ENCODE results near the gene DKC1.

Gene DKC1

DNA sequence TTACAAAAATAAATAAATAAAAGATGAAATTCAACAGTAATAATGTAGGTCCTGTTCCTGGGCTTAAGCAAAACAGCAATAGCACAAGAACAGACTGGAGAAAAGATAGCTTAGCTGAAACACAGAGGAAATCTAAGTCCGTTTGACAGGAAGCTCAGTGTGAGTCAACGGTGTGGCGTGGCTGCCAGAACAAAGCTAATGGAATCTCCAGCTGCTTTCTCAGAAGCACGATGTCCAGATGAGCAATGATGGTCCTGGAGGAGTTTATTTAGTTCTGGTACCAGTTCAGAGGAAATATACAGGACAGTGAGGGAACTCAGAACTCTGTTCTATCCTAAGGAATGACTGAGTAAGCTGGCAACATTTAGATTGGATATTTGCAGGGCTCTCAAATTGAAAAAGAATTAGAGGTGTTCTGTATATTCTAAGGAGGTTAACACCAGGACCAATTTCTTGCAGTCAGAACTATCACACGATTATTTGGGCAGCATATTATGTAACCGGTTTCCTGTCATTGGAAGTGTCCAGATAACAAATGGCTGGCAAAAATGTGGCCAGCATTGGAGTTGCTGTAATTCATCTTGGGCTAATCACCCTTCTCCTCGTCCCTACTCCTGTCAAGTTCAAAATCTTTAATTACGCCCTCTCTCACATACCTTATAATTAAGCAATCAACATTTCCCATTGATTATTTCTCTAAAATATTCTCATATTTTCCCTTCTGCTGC, 24.5 kb upstream of the DKC1 start:
- peak; percentile 42 for DNase-seq

DNA sequence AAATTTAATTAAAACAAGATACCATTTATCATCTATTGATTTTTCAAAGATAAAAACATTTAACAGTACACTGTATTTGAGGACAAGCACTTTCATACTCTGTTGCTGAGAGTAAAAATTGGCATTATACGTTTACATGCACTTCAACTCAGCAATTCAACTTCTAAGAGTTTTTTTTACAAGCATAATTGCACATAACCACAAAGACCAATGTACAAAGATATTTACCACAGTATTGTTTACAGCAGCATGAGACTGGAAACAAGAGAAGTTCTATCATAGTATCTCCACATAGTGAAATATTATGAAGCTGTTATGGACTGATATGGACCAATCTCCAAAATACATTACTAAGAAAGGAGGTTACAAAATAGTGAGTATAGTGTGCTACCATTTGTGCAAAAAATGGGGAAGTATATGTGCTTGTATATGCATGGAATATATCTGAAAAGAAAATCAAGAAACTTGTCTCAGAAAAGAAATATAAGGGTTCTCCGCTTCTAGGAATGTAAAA, 22.7 kb upstream of the DKC1 start:
- no peak for DNase-seq

DNA sequence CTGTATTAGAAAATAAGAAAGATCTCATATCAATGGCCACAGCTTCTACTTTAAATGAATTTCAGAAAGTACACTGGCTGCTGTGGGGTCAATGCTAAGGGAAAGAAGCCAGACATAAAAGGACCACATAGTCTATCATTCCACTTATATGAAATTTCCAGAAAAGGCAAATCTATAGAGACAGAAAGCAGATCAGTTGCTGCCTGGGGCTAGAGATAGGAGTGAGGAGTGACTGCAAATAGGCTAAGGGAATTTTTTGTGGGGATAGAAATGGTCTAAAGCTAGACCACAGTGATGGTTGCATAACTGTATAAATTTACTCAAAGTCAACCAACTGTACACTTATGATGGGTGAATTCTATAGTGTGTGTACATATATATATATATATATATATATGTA, 20.1 kb upstream of the DKC1 start:
- no peak for DNase-seq

DNA sequence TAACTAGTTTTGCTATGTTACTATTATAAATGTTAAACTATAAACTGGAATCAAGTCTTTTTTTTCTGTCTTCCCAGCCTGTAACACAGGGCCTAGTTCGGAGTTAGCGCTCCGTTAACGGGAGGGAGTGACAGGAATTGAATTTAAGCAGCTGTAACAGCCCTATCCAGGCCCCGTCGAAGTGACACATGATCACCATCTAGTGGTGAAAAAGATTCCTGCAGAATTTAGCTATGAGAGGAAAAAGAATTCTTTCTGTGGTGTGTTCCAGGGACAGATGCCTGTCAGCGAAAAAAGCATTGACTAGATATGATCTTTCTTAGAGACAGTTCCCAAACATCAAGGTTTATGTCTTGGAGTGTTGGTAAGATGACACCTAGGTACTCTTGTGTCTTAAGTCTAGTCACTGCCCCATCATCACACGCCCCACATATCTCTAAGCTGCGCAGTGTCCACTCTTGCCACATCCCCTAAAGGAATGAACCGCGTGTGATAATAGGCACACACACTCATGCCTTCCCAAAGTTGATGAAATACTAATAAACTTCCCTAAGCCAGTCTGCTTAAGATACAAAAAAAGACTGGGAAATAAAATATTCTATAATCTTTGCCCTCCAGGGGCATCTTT, 13.8 kb upstream of the DKC1 start:
- DNase-seq = peak; percentile 40

DNA sequence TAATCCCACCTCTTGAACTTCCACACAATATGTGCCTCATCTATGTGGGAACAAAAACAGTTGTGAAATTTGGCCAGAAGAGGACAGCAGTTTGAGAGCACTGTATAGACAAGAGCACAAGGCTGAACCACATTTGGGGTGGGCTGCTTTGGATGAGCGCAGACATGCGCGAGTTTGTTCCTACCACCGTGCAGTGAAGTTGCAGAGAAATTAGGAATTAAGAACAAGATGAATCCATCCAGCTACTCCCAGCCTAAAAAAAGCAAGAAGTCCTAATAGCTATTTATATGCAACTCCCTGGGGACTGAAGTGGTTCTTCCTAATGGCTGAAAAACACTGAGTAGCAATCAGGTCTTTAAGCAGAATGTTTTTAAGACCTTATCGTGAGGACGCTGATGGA, 12.8 kb upstream of the DKC1 start:
- DNase-seq = no peak

DNA sequence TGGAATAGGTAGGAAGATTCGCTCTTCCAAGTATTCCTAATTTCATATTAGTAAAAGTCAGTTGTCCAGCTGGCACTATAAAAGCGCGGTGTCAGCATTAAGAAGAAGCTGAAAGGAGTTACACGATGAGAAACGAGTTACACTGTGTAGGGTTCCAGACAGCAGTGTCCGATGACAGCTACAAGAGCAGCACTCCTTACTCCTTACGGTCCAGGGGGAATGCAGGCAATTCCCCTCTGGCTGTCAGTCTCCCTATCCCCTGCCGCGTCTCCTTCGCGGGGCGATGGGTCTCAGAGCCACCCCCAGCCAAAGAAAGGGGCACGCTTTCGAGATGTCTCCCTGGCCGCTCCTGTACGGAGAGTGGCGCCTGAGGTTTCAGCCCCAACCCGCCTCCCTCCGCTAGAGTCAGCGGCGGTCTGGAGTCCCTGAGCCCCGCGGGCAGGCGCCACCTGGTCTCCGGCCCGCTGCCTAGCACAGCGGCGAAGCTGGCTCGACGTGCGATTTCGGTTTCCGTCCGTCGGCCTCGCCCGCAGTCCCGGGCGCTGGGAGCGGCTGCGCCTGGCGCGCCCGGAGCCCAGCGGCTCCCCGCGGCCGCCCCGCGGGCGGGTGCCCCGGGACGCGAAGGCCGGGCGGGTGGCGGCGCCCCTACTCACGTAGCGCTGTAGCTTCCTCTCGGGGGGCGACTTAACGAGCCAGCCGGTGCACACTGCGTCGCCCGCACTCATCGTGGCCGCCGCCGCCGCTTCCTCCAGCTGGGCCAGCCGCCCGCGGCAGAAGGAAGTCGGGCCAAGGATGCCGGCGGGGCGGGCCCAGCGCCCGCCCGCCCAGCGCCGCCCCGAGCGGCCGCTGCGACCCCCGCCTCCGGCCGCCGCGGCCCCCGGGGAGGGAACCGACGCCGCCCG, 12.1 kb upstream of the DKC1 start, which contains the start of gene GAB3:
TSS of gene GAB3 (minus strand) at position 777 of the 902 bp plus-strand sequence. CDS start at position 725, 52 bp downstream.
- peak; percentile 60 for DNase-seq

DNA sequence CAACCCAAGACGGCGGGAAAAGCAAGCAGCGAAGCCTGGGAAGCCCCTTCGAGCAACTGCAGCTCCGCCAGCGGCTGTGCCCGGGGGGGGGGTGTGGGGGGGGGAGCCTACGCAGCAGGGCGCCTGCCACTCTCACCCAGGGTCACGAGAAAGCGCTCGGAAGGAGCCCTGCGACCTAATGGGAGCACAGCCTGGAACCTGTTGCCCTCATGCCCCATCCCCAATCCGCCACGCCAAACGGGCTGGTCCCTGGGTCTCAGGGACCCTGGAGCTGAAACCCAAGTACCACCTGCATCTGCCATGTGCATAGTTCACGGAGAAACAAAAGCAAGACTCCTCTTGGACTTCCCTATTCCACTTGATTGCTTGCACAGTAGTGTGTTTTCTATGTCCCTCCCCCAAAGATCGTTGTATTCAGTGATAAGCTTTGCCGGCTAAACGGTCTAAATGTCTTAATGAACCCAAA, 11.4 kb upstream of the DKC1 start:
- no peak for DNase-seq

DNA sequence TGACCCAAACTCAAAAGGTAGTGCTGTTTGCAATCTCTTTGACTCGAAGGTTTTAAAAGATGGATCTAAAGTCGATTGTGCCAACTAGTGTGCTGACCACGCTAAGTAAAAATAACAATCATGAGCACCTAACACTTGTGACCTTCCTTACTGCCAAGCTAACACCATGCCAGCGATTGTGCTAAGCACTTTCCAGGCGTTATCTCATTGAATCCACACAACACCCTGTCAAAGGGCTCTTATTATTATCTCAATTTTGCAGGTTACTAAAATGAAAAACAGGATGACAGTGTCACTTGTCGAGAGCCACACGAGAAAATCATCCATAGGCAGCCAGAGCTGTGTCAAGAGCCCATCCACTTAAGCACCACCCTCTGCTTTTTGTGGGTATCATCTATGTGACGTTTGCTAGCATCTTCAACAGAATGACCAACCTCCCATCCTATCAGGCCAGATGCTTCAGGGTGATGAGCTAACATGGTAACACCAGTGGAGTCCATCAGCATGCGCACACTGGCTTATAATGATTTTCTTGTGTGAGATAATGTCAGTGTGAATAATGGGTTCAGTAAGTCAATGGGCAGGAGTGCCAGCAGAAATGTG, 10.9 kb upstream of the DKC1 start:
- no peak for DNase-seq

DNA sequence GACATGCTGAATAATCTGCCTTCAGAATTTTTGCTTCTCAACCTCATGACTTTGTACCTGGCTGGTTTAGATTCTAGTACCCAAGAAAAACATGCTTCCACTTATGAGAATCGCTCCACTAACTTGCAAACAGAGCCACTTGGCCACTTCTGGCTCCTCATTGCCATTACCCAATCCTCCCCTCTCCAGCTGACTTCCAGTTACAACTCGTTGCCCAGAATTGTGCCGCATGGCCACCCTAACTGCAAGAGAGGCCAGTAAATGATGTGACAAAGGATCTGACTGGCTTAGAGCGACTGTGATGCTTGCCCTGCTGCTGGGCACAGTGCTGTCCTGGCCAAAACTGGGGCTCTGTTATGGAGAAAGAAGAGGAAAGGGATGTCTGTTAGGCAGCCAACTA, 4.0 kb upstream of the DKC1 start:
- DNase-seq = no peak

DNA sequence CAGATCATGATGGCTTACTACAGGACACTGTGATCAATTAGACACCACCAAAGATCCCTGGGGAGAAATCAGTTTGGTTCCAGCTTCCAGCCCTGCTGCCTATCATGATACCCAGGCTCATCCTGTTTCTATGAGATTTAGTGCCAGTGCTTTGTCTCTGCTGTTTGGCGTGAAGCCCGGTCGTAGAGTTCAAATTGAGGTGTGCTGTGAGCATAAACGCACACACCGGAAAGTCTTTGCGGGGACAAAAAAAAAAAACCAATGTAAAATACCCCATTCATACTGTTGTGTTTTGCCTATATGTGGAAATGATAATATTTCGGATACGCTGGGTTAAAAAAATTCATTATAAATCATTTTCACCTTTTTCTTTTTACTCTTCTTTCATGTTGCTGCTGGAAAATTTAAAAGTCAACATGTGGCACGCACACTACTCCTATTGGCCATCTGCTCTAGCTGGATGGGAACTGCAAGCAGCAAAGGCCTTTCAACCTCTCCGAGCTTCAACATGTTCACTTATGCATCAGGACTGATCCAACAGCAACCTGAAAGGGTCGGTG, 607 bp upstream of the DKC1 start:
- no peak for DNase-seq

DNA sequence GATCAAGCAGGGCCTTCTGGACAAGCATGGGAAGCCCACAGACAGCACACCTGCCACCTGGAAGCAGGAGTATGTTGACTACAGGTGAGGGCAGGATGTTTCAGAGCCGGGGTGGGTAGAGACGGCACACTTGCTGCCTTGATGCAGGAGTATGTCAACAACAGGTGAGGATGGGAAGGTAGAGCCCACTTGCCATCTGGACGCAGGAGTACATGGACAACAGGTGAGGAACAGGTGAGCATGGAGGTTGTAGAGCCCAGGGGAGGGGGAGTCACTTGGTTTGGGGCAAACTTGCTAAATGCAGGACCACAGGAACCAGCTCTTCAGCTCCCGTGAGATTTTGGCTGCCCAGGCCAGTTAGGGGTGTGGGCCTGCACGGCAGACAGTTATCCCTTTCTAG, 12.0 kb downstream of the DKC1 start:
- no peak for DNase-seq

DNA sequence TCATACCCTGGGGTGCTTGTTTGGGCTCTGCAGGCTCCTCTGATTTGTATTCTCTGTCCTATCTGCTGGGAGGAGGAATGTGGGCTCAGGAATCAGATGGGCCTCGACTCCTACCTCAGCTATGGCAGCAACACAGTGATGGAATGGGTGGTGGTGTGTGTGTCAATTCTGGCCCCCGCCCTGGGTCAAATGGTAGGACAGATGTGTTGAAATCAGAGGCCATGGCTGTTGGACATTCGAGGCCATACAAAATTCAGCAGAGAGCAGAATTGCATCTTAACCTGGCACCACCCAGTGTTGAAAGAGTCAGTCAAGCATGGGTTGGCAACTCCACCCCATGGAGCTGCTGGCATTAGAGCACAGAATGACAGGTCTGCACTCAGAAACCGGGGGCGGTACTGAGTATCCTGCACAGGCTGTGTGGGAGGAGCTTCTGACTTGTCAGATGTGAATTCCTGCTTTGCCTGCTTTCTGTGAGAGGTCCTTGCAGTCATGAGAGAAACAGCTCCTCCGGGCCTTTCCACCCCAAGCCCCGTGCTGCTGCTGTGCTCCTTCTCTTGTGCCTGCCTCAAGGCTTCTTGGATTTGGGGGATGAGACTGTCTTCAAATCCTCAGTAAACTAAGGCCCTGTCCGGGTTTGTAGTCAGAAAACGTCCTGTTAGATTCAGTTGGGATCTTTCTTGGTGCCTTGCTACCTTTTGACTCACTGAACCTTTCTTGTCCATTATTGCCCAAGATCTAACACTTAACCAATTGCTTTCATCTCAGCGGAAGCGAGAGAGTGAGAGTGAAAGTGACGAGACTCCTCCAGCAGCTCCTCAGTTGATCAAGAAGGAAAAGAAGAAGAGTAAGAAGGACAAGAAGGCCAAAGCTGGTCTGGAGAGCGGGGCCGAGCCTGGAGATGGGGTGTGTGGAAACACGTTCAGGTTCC, 13.0 kb downstream of the DKC1 start:
- no peak for DNase-seq

DNA sequence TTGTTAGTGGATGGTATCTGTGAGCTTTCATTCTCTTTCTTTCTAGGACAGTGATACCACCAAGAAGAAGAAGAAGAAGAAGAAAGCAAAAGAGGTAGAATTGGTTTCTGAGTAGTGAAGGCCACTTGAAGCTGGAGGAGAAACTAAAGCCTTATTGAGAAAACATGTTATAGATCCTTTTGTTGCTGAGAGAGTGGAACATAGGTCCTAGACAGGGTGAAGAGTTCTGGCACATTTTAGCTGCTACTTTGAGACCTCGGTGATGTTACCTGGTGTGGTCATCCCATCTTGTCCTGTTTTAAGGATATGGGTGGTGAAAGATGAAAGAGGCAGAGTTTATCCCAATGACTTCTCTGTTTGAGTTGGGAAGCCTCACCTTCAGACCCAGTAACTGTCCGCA, 14.1 kb downstream of the DKC1 start:
- DNase-seq = no peak

DNA sequence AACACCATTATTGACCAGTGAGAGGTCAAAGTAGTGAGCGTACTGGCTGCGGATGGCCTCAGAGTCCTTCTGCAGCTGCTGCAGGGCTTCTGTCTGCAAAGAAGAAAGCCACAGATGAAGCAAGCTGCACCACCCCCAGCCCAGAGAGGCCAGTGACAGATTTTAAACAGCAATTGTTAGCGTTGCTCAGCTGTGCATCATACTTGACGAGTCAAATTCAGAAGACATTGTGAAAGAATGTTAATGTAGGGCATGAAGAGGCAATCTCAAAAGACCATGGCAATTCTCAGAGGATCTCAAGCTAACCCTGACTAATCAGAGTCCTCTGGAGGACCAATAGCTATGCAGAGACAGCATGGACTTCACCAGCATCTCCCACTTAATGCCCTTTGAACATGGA, 16.6 kb downstream of the DKC1 start:
- no peak for DNase-seq

DNA sequence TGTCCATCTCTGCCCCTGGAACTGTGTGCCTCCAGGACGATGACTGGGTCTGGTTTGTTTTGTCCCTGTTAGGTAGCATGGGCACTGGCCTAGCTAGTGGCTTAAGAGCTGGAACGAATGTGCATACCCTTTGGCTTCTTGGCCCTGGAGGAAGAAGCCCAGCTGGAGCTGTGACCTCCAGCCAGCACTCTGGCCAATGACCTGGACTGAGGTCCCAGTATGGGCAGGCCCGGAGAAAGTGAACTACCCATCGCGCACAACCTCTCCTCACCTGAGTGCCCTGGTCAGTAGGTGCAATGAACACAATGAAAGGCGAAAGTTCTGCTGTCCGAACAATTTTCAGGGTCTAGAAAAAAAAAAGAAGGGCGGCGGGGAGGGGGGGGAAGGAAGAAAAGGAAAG, 18.3 kb downstream of the DKC1 start:
- DNase-seq = no peak

DNA sequence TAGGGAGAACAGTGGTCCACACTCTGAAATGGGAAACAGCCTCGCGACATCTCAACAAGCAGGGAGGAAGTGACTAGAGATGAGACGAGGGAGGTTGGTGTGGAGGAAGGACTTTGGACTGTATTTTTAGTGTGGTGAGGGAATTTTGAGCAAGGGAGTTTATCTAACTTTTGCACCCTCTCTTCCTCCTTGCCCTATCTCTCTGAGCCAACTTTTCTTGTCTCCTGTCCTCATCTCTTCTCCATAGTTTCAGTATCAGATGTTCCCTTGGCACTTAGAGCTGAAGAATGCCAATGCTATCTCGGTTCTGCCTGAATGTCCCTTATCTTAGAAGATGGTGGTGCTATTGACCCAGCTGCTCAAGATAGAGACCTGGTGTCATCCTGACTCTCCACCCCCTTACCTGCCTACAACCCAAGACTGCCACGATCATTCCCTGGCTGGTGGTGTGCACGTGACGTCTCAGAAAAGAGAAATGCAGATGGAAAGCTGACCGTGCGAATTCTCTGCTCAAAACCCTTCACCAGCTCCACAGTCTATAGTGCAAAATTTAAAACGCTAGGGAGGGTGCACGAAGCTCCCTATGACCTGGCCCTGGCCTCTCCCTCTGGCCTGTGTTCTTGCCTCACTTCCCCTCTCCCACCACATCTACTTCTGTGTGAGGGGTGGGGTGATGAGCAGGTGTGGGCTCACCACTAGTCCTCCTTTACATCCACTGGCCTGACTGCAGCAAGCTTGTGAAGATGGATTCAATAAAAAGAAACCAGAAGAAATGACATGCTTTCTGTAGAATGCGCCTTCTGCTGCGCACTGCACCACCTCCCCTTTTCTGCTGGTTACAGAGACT, 21.7 kb downstream of the DKC1 start:
- no peak for DNase-seq

DNA sequence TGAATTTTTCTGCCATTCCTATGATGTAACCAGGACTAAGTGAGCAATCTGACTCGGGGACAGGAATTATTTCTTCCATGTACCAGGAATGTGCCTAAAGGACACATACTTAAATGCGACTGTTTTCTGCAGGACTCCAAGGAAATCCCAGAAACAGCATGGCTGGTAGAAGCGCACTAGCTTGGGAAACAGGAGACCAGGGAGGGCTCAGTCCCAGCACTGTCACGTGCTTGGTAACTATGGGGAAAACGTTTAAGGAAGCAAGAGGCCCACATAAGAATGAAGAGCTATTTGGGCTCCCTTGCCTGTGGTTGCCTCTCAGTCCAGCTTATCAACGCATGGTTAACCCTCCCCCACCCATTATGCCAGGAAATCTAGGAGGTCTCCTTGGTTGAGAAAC, 23.1 kb downstream of the DKC1 start:
- DNase-seq = no peak

DNA sequence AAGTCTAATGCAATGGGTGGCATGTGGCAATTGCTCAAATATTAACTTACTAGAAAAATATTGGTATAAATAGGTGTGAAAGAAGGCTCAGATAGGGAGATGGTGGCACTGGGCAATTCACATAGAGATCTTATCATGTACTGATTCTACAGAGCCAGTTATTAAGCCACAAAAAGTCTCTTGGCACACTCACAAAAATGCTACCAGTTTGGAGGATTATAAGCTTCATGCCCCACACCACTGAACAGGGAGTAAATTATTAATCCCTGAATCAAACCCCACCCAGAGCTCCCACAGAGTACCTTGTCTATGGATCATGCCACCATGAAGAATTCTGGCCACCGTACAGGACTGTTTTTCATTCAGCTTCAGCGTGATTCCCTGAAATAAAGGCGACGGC, 28.8 kb downstream of the DKC1 start:
- DNase-seq = no peak

DNA sequence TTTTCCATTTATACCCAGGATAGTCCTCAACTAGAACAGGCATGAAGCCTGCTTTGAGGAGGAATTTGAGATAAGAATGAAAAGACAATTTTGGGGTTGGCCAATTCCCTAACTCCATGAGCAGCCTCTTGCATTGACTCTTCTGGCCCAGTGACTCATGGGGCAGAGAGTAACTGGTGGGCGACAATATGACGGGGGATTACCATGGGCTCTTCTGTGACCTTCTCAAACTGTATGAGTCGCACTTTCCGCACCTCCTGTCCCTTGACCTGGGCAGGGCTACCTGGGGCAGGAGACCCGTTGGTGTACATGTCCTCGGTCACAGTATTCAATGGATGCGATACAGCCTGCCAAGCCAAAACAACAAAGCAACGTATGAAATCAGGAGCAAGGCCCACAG, 29.3 kb downstream of the DKC1 start:
- no peak for DNase-seq

DNA sequence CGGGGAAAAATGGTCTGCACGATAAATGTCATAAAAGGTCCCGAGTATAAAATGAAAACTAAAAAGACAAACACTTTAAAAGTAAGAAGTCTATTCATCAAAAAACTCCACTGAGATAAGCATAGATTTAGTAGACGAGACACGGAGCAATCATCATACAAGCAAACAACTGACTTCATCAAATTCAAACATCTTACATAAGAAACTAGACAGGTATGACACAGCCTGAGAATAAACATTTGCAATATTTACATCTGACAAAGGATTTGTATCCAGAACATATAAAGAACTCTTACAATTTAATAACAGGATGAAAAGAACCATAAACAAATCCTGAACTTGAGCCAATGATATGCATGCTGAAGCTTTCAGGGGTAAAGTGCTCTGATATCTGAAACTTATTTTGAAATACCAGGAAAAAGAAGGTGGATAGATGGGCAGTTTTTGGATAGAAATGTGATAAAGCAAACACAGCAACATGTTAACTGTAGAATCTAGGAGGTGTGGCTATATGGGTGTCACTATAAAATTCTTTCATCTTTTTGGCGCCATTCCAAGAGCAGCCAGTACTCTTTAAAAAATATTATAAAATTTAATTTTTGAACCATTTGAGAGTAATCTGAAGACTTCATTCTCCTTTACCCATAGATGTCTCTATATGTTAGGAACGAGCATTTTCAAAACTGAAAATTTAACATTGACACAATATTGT, 30.6 kb downstream of the DKC1 start:
- DNase-seq = no peak
